ENCODE data around the gene CPSF2.

- TF ChIP-seq POLR2A (IDR thresholded peaks at IDR 0.05) (no peak), CTCF (IDR thresholded peaks at IDR 0.05) (no peak), POLR2AphosphoS5 (IDR thresholded peaks at IDR 0.05) (no peak), EP300 (IDR thresholded peaks at IDR 0.05) (no peak)
Measured at GRCh38 chr14:92105073-92105892, 16.5 kb upstream of the CPSF2 start.
